KG1 (cell line): ENCODE data around the gene PTPN7.
A peak's percentile ranks its signal among the peaks of the same experiment; 100 is the strongest.
"Not testable (repeated sequence)": the region's sequence is repeated elsewhere in the genome, so short reads cannot be mapped to it uniquely, and the experiment has no call there.

Source experiments
- DNase-seq: peaks from one replicate; lab custom pipeline; 2025; lab: John Stamatoyannopoulos, UW

PTPN7 gene

DNA sequence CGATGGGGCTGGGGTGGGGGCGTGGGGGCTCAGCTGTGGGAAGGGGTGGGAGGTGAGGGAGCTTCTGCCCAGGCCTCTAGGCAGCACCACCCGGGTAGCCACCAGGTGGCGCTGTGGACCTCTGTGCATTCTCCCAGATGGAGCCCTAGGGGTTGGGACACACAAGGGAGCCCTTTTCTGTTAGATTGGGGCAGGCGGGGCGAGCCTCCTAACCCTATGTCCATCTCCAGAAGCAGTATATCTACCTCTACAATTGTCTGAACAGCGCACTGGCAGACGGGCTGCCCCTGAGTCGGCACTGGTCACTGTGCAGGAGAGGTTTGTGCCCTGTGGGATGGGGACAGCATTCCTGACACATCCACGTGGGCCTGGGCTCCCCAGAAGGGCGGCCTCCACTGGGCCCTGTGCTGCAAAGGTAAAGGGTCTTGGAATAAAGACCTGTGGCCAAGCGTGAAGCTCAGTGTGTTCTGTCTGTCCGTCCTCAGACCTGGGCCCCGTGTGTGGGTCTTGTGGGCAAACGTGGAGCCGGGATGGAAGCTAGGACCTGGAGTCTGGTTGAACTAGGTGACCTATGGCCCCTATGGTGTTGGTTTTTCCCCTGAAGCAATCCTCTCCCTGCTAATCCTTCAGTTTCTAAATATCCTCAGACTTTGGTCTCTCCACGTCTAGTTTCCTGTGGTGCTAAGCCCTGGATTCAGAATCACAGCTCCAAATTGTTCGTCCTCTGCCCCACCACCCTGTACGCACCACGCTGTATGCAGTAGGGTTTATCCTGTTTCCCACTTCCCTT lies 28.8 kb upstream of the PTPN7 start:
- DNase-seq = peak; percentile 43

DNA sequence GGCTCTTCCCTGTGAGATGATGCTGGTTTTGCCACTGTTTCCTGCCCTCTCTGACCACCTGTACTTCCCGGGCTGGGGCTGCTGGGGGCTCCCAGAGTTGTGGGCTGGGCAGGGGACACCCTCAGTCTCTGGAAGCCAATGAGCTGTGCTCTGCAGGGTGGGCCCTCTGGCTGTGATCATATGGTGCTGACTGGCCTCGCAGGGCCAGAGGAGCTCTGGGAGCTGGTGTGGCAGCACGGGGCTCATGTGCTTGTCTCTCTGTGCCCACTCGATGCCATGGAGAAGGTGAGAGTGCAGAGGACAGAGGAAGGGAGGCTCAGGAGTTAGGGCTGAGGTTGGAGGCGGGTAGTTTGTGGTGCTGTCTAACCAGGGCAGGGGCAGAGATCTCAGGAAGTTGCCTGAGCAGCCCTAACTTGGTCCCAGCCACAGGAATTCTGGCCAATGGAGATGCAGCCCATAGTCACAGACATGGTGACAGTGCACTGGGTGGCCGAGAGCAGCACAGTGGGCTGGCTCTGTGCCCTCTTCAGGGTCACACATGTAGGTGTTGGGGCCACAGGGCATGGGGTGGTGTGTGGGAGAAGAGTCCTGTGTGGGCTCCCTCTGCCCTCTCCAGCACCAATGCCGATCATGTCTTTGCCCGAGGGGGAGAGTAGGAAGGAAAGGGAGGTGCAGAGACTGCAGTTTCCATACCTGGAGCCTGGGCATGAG lies 27.4 kb upstream of the PTPN7 start:
- no peak for DNase-seq

DNA sequence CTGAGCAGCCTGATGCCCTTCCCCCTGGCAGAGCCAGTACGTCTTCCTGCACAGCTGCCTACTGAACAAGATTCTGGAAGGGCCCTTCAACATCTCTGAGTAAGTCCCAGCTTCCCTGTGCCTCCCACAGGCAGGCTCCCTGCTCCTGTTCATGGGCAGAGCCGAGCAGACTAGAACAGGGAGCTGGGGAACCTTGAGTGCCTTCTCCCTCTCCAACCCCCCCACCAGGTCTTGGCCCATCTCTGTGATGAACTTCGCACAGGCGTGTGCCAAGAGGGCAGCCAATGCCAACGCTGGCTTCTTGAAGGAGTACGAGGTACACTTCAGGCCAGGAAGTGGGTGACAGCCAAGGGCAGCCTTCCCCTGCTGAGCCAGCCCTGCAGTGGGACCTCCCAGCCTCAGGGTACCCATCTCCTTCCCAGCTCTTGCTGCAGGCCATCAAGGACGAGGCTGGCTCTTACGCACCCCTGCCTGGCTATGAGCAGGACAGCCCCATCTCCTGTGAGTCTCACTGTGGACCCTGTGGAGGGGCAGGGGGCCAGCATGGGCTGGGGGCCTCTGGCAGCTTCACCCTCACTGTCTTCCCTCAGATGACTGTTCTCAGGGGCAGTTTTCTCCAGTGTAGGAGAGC lies 26.8 kb upstream of the PTPN7 start:
- DNase-seq = no peak

DNA sequence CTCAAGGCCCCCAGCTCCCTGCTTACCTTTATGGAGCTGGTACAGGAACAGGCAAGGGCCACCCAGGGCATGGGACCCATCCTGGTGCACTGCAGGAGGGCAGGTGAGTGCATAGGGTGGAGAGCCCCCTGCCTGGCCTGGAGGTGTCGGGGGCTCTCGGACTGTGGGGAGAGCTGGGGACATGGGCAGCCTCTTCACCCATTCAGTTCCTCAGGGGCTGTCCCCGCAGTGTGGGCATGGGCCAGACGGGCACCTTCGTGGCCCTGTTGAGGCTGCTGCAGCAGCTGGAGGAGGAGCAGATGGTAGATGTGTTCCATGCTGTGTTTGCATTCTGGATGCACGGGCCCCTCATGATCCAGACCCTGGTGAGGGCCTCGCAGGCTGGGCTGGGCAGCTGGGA lies 25.9 kb upstream of the PTPN7 start:
- DNase-seq = no peak

DNA sequence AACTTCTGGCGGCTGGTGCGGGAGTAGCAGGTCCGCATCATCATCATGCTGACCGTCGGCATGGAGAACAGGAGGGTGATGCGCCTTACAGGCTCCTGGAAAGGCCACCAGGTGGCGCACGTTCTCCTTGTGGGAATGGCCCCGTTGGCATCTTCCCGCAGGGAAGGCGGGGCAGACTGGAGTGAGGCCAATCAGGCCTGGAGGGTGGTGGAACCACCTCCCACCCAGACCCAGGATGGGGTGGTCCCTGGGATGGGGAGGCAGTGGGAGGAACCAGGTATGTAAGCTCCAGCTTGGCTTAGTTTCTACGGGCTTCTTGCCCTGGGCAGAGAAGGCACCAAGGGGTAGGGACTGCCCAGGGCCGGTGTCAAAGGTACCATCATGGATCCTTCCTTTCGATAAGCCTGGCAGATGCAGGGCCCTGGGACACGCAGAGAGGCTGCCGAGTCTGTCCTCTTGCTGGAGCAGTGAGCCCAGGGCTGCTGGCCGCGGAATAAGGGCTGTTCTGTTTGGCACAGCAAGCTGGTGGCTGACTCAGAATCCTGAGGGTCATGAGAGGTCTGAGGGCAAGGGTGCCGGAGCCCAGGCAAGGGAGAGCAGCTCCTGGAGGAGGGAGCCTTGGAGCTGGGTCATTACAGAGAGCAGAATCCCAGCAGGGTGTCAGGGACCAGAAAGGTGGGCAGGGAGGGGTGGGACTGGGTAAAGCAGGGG lies 24.5 kb upstream of the PTPN7 start:
- DNase-seq = peak; percentile 55

DNA sequence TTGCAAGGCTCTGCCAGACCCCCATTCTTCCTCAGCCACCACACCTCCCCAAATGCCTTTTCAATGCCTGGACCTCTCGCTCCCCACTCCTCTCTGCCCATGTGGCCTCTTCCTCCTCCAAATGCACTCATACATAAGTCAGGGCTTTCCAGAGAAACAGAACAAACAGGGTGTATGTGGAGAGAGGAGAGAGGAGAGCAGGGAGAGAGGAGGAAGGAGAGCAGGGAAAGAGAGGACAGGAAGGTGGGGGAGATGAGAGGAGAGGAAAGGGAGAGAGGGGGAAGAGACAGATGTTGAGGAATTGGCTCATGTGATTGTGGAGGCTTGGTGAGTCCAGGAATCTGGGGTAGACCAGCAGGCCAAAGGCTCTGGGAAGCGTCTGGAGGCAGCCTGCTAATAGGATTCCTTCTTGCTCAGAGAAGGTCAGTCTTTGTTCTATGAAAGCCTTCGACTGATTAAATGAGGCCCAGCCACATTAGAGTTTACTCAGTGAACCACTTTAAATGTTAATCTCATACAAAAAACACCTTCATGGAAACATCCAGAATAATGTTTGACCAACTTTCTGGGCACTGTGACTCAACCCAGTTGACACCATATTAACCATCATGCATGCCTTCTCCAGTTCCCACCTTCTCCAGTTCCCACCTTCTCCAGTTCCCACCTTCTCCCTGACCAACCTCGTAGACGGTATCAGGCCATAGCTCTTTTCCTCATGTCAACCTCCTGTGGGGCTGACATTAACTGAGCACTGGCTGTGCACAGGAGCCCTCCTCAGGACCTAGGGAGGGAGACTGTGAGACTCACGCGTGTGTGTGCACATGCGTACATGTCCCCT lies 21.9 kb upstream of the PTPN7 start:
- no peak for DNase-seq

DNA sequence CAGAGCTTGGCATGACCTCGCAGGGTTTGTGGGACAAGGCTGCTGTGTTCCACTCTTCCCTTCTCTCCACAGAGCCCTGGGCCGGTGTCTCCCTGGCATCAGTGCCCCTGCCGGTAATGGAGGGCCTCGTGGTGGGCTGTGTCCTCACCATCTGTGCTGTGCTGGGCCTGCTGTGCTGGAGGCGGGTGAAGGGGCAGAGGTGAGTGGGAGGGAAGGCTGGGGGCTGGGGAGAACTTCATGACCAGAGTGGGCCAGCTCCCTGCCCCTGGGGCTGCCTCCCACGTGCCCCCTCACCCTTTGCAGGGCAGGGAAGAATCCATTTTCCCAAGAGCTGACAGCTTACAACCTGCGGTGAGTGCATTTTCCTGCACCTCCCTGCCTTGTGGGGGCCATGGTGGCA lies 21.2 kb upstream of the PTPN7 start:
- no peak for DNase-seq

DNA sequence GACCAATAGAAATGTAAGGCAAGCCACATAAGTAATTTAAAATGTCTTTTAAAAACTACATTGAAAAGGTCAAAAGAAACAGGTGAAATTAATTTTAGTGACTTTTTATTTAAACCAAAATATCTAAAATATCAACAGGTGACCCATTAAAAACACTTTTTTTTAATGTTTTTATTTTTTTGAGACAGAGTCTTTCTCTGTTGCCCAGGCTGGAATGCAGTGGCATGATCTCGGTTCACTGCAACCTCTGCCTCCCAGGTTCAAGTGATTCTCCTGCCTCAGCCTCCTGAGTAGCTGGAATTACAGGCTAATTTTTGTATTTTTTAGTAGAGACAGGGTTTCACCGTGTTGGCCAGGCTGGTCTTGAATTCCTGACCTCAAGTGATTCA lies 20.3 kb upstream of the PTPN7 start:
- DNase-seq = not testable (repeated sequence)

DNA sequence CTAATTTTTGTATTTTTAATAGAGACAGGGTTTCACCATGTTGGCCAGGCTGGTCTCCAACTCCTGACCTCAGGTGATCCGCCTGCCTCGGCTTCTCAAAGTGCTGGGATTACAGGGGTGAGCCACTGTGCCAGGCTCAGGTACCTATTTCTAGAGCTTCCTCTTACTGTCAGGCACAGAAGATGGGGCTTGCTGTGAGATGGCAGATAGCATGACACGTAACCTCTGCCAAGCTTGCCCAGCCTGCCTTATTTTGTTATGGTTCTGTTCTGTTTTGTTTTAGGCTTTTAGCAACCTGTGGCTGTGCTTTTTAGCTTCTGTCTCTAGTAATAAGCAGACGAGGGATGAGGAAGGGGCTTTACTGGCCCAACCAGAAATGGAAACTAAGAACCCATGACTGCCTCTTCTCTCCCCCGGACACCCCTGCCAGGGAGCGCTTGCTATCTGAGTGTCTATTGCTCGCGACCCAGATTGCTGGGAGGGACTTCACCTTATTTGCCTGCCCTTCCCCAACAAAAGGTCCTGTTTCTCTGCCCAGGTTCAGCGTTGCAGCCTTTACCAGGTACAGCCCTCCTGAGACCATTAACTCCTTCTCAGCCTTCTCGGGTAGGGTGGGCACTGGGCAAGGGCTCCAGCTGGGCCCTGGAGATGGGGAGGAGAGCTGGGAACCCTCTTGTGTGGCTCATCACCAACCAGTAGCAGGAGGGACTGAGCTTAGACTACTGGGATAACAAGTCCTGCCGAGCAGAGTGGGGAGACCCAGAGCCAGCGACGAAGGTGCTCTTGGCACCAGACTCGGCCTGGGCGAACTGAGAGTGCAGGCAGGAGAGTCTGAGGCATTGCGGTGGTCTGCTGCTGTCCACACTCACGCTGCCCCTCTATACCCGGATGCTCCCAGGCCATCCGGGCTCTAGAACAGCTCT lies 19.7 kb upstream of the PTPN7 start:
- DNase-seq = no peak

DNA sequence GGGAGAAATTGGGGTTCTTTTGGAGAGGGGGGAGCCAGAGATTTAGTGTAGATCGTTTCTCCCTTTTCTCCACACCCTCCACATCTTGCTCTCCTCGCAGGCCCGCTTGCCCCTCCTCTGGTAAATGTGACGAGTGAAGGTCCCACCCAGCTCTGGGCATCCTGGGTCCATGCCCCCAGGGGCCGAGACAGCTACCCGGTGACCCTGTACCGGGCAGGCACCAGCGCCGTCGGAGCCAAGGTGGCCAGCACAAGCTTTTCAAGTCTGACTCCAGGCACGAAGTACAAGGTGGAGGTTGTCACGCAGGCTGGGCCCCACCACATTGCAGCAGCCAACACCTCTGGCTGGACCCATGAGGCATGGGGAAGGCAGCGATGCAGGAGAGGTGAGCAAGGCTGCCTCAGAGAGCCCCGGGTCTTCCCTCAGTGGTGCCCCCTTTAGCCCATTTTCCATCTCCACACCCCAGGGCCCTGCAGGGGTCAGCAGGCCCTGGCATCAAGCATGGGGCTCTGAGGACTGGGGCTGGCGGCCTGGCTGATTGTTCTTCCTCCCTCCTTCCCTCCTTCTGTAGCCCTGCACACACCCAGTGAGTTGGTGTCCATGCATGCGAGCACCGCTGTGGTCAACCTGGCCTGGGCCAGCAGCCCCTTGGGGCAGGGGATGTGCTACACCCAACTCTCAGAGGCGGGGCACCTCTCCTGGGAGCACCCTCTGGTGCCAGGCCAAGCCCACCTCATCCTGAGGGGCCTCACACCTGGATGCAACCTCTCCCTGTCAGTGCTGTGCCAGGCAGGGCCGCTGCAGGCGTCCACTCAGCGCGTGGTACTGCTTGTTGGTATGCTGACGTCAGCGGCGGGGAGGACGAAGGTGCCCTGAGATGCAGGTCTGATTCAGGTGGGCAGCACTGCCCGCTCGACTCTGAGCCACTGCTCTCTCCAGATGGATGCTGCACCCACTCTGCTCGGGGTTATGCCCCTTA lies 16.8 kb upstream of the PTPN7 start:
- DNase-seq = no peak

DNA sequence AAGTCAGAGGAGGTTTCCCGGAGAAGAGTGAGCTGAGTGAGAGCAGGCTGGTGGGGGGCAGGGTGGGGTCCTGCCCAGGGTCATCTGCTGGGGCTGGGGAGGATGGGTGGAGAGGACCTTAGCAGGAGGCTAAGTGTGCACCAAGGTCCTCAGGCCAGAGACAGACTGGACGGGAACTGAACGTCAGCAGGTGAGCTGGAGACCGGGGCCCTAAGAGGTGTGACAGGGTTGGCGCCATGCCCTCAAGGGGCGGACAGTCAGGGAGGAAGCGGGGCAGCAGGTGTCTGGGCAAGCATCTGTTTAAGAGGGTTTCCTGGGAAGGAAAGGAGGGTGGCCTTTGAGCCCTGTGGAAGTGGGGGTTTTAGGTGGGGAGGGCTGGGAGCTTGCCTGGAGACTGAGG lies 13.6 kb upstream of the PTPN7 start:
- no peak for DNase-seq

DNA sequence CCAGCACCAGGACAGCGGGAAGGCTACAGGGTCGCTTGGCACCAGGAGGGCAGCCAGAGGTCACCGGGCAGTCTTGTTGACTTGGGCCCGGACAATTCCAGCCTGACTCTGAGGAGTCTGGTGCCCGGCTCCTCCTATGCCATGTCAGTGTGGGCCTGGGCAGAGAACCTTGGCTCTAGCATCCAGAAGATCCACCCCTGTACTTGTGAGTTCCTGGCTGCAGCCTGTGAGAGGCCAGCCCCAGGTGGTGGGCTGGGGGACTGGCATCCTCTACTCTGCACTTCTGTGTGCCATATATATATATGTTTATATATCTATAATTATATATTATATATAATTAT lies 11.6 kb upstream of the PTPN7 start:
- DNase-seq = no peak

DNA sequence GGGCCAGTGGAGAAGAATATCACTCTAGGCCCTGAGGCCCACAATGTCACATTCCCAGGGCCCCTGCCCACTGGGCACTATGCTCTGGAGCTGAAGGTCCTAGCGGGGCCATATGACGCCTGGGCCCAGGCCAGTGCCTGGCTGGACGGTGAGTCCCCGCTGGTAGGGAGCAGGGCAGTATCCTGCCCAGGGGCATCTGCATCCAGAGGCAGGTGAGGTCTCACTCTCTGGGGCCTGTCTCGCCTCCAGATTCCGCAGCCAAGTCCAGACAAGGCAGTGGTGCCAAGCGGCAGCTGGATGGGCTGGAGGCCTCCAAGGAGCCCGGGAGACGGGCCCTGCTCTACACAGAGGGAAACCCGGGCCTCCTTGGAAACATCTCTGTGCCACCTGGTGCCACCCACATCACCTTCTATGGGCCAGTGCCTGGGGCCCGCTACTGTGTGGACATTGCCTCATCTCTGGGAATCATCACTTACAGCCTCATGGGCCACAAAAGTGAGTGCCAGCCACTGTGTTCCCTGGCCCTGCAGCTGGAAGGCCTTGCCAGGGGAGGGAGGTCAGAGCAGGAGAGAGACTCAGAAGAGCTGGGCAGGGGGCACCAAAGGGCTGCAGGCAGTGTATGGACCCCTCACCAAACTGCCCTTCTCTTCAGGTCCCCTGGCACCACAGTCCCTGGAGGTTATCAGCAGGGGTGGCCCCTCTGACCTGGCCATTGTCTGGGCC lies 11.1 kb upstream of the PTPN7 start:
- no peak for DNase-seq

DNA sequence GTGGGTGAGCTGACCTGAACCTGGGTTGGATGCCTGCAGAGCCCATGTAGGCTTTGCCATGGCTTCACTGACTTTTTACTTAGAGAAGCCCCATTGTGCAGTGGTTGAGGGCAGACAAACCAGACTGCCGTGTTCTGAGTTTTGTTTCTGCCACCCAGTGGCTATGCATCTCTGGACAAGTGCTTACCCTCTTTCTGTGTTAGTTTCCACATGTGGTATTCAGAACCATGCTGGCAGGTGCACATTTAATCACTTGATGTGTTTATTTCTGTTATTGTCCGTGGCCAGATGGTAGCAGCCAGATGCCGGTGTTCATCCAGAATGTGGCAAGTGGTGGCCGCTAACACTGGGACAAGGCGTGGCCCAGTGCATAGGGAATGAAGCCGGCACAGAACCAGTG lies 10.3 kb upstream of the PTPN7 start:
- DNase-seq = no peak

DNA sequence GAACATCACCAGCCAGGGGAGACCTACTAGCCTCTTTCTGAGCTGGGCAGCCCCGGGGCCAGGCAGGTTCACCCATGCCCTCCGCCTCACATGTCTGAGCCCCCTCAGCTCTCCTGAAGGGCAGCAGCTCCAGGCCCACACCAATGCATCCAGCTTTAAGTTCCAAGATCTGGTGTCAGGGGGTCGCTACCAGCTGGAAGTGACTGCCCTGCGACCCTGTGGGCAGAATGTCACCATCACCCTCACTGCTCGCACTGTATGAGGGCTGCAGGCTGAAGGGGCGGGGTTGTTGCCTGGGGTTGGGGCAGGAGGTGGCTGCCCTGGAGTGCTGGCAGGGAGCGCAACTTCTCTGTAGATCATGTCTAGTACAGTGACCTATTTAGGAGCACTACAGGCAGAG lies 8.5 kb upstream of the PTPN7 start:
- no peak for DNase-seq

DNA sequence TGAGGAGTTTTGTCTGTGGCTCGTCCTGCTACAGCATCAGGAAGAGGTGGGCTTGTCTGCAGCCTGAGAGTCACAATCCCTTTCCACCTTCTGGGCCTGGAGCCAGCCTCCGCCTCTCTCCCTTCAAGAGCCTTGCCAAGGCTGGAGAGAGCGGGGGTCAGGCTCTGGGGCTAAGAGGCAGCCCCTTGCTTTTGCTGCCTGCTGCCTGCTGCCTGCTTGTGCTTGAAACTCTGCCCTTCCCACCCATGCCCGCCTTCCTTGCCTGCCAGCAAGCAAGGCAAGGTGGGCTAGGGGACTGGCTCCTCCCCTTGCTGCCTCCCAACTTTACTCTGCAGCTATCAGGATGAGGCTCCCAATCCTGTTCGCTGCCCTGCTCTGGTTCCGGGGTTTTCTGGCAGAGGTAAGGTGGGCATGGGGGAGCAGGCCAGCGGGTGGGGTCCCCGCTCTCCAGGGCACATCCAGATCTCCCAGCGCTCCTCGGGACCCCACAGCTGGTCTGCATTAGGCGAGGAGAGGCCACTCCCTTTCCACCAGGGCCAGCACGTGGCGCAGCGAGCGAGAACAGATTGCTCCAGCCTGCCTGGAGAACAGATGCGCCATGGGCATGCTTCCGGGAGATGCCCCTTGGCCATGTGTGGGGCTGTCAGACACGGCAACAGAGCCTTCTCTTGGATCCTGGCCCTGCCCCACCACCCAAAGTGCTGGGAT lies 7.5 kb upstream of the PTPN7 start:
- no peak for DNase-seq

DNA sequence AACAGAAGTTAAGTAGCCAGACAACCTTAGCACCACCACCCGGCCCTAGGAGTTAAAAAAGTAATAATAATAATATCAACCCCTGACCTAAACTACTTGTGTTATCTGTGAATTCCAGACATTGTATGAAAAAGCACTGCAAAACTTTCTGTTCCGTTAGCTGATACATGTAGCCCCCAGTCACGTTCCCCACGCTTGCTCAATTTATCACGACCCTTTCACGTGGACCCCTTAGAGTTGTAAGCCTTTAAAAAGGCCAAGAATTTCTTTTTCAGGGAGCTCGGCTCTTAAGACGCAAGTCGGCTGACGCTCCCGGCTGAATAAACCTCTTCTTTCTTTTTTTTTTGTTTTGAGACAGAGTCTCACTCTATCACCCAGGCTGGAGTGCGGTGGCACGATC lies 6.7 kb upstream of the PTPN7 start:
- not testable (repeated sequence) for DNase-seq
